H1 (cell line): Measurements from ENCODE around the gene GLRA1.

Source experiments
- CEBPB ChIP-seq: IDR thresholded peaks from 2 replicates; pipeline ENCODE4 v1.6.1; 2012; ENCODE audit warnings: low read depth, low read length
- CREB1 ChIP-seq: IDR thresholded peaks from 2 replicates; pipeline ENCODE4 v1.6.1; 2012; ENCODE audit warnings: inconsistent platforms
- CTCF ChIP-seq, 3 experiments: IDR thresholded peaks; 1 replicate in 2 of 3; 2 replicates in 1 of 3; pipeline versions ENCODE4 v1.5.1 to v1.6.1; 2011; ENCODE audit warnings: low read length in 3 of 3, mild to moderate bottlenecking in 3 of 3, inconsistent platforms in 2 of 3, low read depth in 1 of 3, moderate library complexity in 1 of 3; ENCODE audit not compliant: insufficient read depth in 1 of 3; ENCODE audit errors: control extremely low read depth in 1 of 3
- EGR1 ChIP-seq: IDR thresholded peaks from 2 replicates; pipeline ENCODE4 v1.6.1; 2011; ENCODE audit warnings: low read depth, low read length, borderline replicate concordance
- EP300 ChIP-seq, 2 experiments: IDR thresholded peaks; 1 replicate in 1 of 2; 2 replicates in 1 of 2; pipeline ENCODE4 v1.6.1; 2011 to 2012; ENCODE audit warnings: low read depth in 2 of 2, low read length in 2 of 2, mild to moderate bottlenecking in 2 of 2, borderline replicate concordance in 1 of 2, inconsistent platforms in 1 of 2, moderate library complexity in 1 of 2
- GABPA ChIP-seq: IDR thresholded peaks from 2 replicates; pipeline ENCODE4 v1.6.1; 2011; ENCODE audit warnings: mild to moderate bottlenecking, low read length, moderate library complexity, borderline replicate concordance; ENCODE audit not compliant: insufficient read depth
- HDAC2 ChIP-seq, 2 experiments: fragments of 300-600 bp in 1 of 2; sonication (generic) in 1 of 2; IDR thresholded peaks; 2 replicates each; pipeline ENCODE4 v1.6.1; 2011 to 2012; ENCODE audit warnings: low read depth in 2 of 2, low read length in 2 of 2, mild to moderate bottlenecking in 2 of 2, moderate library complexity in 2 of 2, borderline replicate concordance in 1 of 2, inconsistent platforms in 1 of 2
- POLR2A ChIP-seq, 2 experiments: IDR thresholded peaks; 1 replicate in 1 of 2; 2 replicates in 1 of 2; pipeline ENCODE4 v1.6.1; 2011; ENCODE audit warnings: low read depth in 2 of 2, low read length in 2 of 2, mild to moderate bottlenecking in 2 of 2; ENCODE audit errors: control extremely low read depth in 1 of 2
- SIN3A ChIP-seq, 2 experiments: IDR thresholded peaks in 1 of 2; conservative IDR thresholded peaks in 1 of 2; 2 replicates each; pipeline ENCODE4 v1.6.1; 2011 to 2012; ENCODE audit warnings: low read length in 2 of 2, improper control_type of control experiment in 1 of 2, low read depth in 1 of 2, mild to moderate bottlenecking in 1 of 2
- SP1 ChIP-seq: IDR thresholded peaks from 2 replicates; pipeline ENCODE4 v1.6.1; 2011; ENCODE audit warnings: low read depth, low read length
- TF ChIP-seq, protein P1 (sequence below): IDR thresholded peaks from 2 replicates; pipeline ENCODE4 v1.6.1; 2012; ENCODE audit warnings: inconsistent platforms
- TF ChIP-seq, protein P2 (sequence below): IDR thresholded peaks from 2 replicates; pipeline ENCODE4 v1.6.1; 2012; ENCODE audit warnings: inconsistent platforms

DNA sequence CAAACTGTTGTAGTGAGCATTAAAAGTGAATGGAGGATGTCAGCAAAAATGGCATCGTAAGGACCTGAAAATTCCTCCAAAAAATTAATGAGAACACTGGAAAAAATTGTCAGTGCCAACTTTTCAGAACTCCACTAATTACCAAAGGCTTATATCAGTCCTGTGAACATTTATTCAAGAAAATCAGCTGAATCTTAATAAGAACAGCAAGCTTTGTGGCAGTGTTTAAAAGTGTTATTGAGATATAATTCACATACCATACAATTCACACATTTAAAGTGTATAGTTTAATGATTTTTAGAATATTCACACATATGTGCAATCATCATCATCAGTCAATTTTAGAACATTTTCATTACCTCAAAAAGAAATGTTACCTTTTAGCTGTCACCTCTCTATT is 95.3 kb downstream of the GLRA1 start:
- TF ChIP-seq HDAC2 (IDR thresholded peaks at IDR 0.05; ENCODE audit: borderline replicate concordance in 1 of 2, low read depth in 2 of 2, low read length in 2 of 2) (no peak), CTCF (IDR thresholded peaks at IDR 0.05; ENCODE audit: control extremely low read depth in 1 of 3, insufficient read depth in 1 of 3, low read depth in 1 of 3, low read length in 3 of 3) (no peak), SP1 (no peak), CEBPB (no peak), GABPA (no peak), CREB1 (no peak), EP300 (IDR thresholded peaks at IDR 0.05; ENCODE audit: borderline replicate concordance in 1 of 2, low read depth in 2 of 2, low read length in 2 of 2) (no peak), SIN3A (conservative IDR thresholded peaks at IDR 0.05 in 1 of 2, IDR thresholded peaks at IDR 0.05 in 1 of 2; ENCODE audit: low read depth in 1 of 2, low read length in 2 of 2) (no peak), POLR2A (IDR thresholded peaks at IDR 0.05; ENCODE audit: control extremely low read depth in 1 of 2, low read depth in 2 of 2, low read length in 2 of 2) (no peak), EGR1 (no peak)
- TF ChIP-seq, protein P1, sequence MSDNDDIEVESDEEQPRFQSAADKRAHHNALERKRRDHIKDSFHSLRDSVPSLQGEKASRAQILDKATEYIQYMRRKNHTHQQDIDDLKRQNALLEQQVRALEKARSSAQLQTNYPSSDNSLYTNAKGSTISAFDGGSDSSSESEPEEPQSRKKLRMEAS, result no peak
- TF ChIP-seq, protein P2, sequence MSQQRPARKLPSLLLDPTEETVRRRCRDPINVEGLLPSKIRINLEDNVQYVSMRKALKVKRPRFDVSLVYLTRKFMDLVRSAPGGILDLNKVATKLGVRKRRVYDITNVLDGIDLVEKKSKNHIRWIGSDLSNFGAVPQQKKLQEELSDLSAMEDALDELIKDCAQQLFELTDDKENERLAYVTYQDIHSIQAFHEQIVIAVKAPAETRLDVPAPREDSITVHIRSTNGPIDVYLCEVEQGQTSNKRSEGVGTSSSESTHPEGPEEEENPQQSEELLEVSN, result no peak
